ENCODE data around the gene RAG1.

DNA sequence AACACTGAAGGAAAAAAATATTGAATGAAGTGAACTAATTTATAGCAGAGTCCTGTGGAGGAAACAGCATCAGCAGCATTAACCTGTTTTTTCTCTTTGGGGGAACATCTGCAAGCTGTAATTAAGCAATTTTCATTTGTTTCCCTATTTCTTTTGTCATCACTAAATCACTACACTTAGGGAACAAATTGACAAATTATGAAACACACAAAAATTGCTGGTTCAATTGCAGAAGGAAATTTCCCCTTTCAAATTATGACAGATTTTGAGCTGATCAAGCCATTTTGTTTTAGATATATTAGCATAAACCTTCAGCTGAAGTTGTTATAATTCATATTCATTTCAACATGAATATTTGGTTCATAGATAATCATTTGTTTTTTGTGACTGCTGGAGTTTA, 52.4 kb downstream of the RAG1 start:
- TF ChIP-seq, protein P1, sequence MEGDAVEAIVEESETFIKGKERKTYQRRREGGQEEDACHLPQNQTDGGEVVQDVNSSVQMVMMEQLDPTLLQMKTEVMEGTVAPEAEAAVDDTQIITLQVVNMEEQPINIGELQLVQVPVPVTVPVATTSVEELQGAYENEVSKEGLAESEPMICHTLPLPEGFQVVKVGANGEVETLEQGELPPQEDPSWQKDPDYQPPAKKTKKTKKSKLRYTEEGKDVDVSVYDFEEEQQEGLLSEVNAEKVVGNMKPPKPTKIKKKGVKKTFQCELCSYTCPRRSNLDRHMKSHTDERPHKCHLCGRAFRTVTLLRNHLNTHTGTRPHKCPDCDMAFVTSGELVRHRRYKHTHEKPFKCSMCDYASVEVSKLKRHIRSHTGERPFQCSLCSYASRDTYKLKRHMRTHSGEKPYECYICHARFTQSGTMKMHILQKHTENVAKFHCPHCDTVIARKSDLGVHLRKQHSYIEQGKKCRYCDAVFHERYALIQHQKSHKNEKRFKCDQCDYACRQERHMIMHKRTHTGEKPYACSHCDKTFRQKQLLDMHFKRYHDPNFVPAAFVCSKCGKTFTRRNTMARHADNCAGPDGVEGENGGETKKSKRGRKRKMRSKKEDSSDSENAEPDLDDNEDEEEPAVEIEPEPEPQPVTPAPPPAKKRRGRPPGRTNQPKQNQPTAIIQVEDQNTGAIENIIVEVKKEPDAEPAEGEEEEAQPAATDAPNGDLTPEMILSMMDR (optimal IDR thresholded peaks at IDR 0.05 in 1 of 3, IDR thresholded peaks at IDR 0.05 in 1 of 3, conservative IDR thresholded peaks at IDR 0.05 in 1 of 3; ENCODE audit: extremely low read depth in 1 of 3, insufficient read depth in 2 of 3, low read length in 3 of 3): no peak
- no peak for TF ChIP-seq EZH2 (IDR thresholded peaks at IDR 0.05; ENCODE audit: low read length)
